HepG2 (cell line): Measurements from ENCODE around the gene TNK1. TPM values are rescaled to one million over a fixed set of nuclear protein-coding genes. Genes with fewer than 3 reads are reported as not detected.

Experiments
- EHMT2 ChIP-seq: fragments of 200-600 bp; sonication (generic); IDR thresholded peaks from 2 replicates; pipeline ENCODE4 v1.7.0; 2017; ENCODE audit warnings: antibody characterized with exemption, low read depth, low read length, borderline replicate concordance
- ESRRA ChIP-seq: sonication (generic); formaldehyde crosslinking; IDR thresholded peaks from 2 replicates; pipeline ENCODE4 v1.5.1; 2020; ENCODE audit warnings: mild to moderate bottlenecking, low read depth, missing genetic modification reagents
- ISL2 ChIP-seq: sonication (generic); formaldehyde crosslinking; IDR thresholded peaks from 2 replicates; pipeline ENCODE4 v1.5.0; 2020; ENCODE audit warnings: missing genetic modification reagents
- MYC ChIP-seq: sonication (generic); formaldehyde crosslinking; IDR thresholded peaks from 2 replicates; pipeline ENCODE4 v1.9.0; 2021; ENCODE audit warnings: missing genetic modification reagents, borderline replicate concordance
- POLR2AphosphoS5 ChIP-seq: IDR thresholded peaks from 2 replicates; pipeline ENCODE4 v1.6.1; 2012; ENCODE audit warnings: low read depth, low read length
- RFX1 ChIP-seq: fragments of 450-650 bp; IDR thresholded peaks from 2 replicates; pipeline ENCODE4 v1.6.1; 2017
- SKI ChIP-seq: fragments of 450-650 bp; IDR thresholded peaks from one replicate; pipeline ENCODE4 v1.6.1; 2018; ENCODE audit warnings: mild to moderate bottlenecking; ENCODE audit not compliant: partially characterized antibody
- ZFX ChIP-seq: sonication (generic); formaldehyde crosslinking; IDR thresholded peaks from 2 replicates; pipeline ENCODE4 v1.4.0; 2020; ENCODE audit warnings: mild to moderate bottlenecking, low read depth, missing genetic modification reagents, moderate library complexity
- ZNF12 ChIP-seq: sonication (generic); formaldehyde crosslinking; IDR thresholded peaks from 2 replicates; pipeline ENCODE4 v1.5.0; 2020; ENCODE audit warnings: missing genetic modification reagents
- ZNF256 ChIP-seq: sonication (generic); formaldehyde crosslinking; conservative IDR thresholded peaks from 2 replicates; pipeline ENCODE4 v1.4.0; 2020; ENCODE audit warnings: missing genetic modification reagents
- ZNF772 ChIP-seq: sonication (generic); formaldehyde crosslinking; IDR thresholded peaks from 2 replicates; pipeline ENCODE4 v1.5.0; 2020; ENCODE audit warnings: mild to moderate bottlenecking, missing genetic modification reagents
- polyA plus RNA-seq, 8 experiments: library from polyadenylated mRNA; depleted of rRNA in 3 of 8; stranded (reverse) in 7 of 8; unstranded in 1 of 8; fragments of >200 nt; fragmentation: Illumina TruSeq in 4 of 8; extraction: Trizol in 4 of 8; gene quantifications; 2 replicates each; pipeline versions ENCODE4 v1.2.1 to v1.2.3, GENCODE V29; 2011 to 2016; ENCODE audit warnings: low read depth in 4 of 8, missing spikeins in 1 of 8, mixed read lengths in 1 of 8; ENCODE audit not compliant: insufficient read depth in 1 of 8
- total RNA-seq, 5 experiments: library from RNA; depleted of rRNA; stranded (reverse); fragments of >200 nt; fragmentation: Illumina TruSeq; extraction: Trizol; gene quantifications; 2 replicates each; pipeline ENCODE4 v1.2.3, GENCODE V29; 2016; ENCODE audit warnings: low read depth in 1 of 5
- TF ChIP-seq, protein P1 (sequence below): sonication (generic); formaldehyde crosslinking; IDR thresholded peaks from 2 replicates; pipeline ENCODE4 v1.5.0; 2020; ENCODE audit warnings: missing genetic modification reagents
- TF ChIP-seq, protein P2 (sequence below): IDR thresholded peaks from 2 replicates; pipeline ENCODE4 v1.6.1; 2016; ENCODE audit warnings: mild to moderate bottlenecking, missing biosample characterization, missing genetic modification reagents
- TF ChIP-seq, protein P3 (sequence below): sonication (generic); formaldehyde crosslinking; IDR thresholded peaks from 2 replicates; pipeline ENCODE4 v1.5.0; 2020; ENCODE audit warnings: mild to moderate bottlenecking, missing genetic modification reagents
- TF ChIP-seq, protein P4 (sequence below): sonication (generic); formaldehyde crosslinking; IDR thresholded peaks from 2 replicates; pipeline ENCODE4 v1.4.0; 2020; ENCODE audit warnings: missing genetic modification reagents

Gene TNK1
- total and polyA plus RNA-seq, 2 of the 13 experiments (the other 11 are each of a cell fraction or from before 2014, with no cell fraction given), result 2.0 to 3.5 TPM

DNA sequence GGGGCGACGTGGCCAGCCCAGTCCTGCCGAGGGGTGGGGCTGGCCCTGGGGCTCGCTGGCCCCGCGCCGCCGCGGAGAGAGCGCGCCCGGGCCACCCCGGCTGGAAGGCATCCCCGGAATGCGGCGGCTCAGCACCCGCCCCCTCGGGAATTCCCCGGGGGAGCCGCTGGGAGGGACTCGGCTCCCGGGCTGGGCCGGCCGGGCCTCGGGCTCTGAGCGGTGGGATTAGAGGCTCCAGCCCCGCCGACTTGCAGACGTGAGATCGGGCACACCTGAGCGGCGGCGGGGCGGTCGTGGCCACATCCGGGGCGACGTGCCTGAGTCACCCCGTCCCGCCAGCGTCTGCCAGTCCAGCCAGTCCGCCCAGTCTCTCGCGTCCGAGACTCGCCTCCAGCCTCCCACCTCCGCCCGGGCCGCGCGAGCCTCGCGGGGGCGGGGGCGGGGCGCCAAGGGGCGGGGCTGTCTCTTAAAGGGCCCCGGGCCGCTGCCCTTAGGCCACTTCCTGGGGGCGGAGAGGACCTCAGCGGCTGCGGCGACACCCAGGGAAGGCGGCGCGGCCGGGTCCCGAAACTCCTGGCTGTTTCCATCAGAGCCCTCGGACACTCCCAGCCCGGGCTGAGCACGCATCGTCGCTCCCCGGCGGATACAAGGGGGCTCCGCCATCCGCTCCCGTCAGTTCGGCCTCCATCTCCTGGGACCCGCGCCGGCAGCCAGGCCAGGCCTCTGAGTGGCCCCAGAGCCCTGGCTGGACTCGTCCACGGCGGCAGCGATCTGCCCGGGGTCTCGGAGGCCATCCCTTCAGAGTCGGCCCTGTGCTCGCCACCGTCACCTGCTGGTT lies 29.0 kb upstream of the TNK1 start, which contains the start of gene KCTD11 (continued):
- TF ChIP-seq, protein P1, sequence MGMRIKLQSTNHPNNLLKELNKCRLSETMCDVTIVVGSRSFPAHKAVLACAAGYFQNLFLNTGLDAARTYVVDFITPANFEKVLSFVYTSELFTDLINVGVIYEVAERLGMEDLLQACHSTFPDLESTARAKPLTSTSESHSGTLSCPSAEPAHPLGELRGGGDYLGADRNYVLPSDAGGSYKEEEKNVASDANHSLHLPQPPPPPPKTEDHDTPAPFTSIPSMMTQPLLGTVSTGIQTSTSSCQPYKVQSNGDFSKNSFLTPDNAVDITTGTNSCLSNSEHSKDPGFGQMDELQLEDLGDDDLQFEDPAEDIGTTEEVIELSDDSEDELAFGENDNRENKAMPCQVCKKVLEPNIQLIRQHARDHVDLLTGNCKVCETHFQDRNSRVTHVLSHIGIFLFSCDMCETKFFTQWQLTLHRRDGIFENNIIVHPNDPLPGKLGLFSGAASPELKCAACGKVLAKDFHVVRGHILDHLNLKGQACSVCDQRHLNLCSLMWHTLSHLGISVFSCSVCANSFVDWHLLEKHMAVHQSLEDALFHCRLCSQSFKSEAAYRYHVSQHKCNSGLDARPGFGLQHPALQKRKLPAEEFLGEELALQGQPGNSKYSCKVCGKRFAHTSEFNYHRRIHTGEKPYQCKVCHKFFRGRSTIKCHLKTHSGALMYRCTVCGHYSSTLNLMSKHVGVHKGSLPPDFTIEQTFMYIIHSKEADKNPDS, result 0 out of 2 replicates have a peak, but pooled peaks have one; percentile 55
- peak; percentile 94 for TF ChIP-seq SKI
- no peak for TF ChIP-seq ZNF12 (CRISPR knock-in tag)
- peak; percentile 48 for TF ChIP-seq POLR2AphosphoS5
- TF ChIP-seq, protein P2, sequence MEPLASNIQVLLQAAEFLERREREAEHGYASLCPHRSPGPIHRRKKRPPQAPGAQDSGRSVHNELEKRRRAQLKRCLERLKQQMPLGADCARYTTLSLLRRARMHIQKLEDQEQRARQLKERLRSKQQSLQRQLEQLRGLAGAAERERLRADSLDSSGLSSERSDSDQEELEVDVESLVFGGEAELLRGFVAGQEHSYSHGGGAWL, result peak; percentile 38; the same call in 1 of the 2 replicates
- TF ChIP-seq ISL2 (CRISPR knock-in tag), result no peak
- TF ChIP-seq MYC (CRISPR knock-in tag), result peak; percentile 54; the same call in 1 of the 2 replicates
- TF ChIP-seq ESRRA (CRISPR knock-in tag), result peak; percentile 59; the same call in 1 of the 2 replicates
- TF ChIP-seq ZNF772, result peak; percentile 46; the same call in 1 of the 2 replicates
- no peak for TF ChIP-seq RFX1
- TF ChIP-seq, protein P3, sequence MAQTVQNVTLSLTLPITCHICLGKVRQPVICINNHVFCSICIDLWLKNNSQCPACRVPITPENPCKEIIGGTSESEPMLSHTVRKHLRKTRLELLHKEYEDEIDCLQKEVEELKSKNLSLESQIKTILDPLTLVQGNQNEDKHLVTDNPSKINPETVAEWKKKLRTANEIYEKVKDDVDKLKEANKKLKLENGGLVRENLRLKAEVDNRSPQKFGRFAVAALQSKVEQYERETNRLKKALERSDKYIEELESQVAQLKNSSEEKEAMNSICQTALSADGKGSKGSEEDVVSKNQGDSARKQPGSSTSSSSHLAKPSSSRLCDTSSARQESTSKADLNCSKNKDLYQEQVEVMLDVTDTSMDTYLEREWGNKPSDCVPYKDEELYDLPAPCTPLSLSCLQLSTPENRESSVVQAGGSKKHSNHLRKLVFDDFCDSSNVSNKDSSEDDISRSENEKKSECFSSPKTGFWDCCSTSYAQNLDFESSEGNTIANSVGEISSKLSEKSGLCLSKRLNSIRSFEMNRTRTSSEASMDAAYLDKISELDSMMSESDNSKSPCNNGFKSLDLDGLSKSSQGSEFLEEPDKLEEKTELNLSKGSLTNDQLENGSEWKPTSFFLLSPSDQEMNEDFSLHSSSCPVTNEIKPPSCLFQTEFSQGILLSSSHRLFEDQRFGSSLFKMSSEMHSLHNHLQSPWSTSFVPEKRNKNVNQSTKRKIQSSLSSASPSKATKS, result no peak
- no peak for TF ChIP-seq EHMT2
- peak; percentile 81 for TF ChIP-seq ZFX (CRISPR knock-in tag)
- TF ChIP-seq ZNF256 (CRISPR knock-in tag), result 0 out of 2 replicates have a peak, but pooled peaks have one; percentile 33
- TF ChIP-seq, protein P4, sequence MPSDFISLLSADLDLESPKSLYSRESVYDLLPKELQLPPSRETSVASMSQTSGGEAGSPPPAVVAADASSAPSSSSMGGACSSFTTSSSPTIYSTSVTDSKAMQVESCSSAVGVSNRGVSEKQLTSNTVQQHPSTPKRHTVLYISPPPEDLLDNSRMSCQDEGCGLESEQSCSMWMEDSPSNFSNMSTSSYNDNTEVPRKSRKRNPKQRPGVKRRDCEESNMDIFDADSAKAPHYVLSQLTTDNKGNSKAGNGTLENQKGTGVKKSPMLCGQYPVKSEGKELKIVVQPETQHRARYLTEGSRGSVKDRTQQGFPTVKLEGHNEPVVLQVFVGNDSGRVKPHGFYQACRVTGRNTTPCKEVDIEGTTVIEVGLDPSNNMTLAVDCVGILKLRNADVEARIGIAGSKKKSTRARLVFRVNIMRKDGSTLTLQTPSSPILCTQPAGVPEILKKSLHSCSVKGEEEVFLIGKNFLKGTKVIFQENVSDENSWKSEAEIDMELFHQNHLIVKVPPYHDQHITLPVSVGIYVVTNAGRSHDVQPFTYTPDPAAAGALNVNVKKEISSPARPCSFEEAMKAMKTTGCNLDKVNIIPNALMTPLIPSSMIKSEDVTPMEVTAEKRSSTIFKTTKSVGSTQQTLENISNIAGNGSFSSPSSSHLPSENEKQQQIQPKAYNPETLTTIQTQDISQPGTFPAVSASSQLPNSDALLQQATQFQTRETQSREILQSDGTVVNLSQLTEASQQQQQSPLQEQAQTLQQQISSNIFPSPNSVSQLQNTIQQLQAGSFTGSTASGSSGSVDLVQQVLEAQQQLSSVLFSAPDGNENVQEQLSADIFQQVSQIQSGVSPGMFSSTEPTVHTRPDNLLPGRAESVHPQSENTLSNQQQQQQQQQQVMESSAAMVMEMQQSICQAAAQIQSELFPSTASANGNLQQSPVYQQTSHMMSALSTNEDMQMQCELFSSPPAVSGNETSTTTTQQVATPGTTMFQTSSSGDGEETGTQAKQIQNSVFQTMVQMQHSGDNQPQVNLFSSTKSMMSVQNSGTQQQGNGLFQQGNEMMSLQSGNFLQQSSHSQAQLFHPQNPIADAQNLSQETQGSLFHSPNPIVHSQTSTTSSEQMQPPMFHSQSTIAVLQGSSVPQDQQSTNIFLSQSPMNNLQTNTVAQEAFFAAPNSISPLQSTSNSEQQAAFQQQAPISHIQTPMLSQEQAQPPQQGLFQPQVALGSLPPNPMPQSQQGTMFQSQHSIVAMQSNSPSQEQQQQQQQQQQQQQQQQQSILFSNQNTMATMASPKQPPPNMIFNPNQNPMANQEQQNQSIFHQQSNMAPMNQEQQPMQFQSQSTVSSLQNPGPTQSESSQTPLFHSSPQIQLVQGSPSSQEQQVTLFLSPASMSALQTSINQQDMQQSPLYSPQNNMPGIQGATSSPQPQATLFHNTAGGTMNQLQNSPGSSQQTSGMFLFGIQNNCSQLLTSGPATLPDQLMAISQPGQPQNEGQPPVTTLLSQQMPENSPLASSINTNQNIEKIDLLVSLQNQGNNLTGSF (CRISPR knock-in tag), result peak; percentile 13; the same call in 1 of the 2 replicates
